Measurements from ENCODE around the gene ZNF398.
"Not testable (repeated sequence)": the region's sequence is repeated elsewhere in the genome, so short reads cannot be mapped to it uniquely, and the experiment has no call there.

Gene ZNF398

DNA sequence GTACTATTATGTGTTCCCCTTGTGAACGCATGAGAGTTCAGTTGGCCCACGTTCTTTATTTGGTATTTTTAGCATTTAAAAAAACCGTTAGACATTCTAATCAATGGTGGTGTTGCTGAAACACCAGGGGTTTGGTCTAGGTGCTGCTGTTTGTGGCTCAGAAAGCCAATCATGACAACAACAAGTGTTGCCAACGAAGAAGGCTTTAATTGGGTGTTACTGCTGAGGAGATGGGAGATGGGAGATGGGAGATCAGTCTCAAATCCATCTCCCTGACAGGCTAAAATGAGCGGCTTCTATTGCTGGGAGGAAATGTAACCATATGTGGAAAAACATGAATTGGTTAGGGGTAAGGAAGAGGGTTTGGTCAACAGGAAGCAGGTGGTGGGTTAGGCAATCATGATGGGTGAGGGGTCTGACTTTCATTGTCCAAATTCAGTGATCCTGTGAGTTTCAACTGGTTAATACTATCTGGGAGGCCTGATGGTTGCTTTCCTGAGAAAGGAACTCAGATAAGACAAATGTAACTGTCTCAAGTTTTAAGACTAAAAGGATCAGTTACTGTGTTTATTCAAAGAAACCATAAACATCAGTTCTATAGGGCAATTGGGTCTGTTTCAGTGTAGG lies 16.6 kb upstream of the ZNF398 start:
- H3K4me3 ChIP-seq (ENCODE audit: low read depth, low read length) = no peak overlapping the region
- no peak for TF ChIP-seq CTCF (IDR thresholded peaks at IDR 0.05; ENCODE audit: low read depth, low read length, missing control alignments)
- H3K27ac ChIP-seq = no peak overlapping the region
- in situ Hi-C loops (cut with HindIII; ENCODE audit: low pct_ligation_motif_present, low sequenced_read_pairs) = no loop called here
- no peaks in the 10 kb centered on the region for H3K27me3 ChIP-seq (replicated peaks)
- DNase-seq = no peak
- H3K36me3 ChIP-seq (replicated peaks) = peaks cover 19% of the 10 kb centered on the region

DNA sequence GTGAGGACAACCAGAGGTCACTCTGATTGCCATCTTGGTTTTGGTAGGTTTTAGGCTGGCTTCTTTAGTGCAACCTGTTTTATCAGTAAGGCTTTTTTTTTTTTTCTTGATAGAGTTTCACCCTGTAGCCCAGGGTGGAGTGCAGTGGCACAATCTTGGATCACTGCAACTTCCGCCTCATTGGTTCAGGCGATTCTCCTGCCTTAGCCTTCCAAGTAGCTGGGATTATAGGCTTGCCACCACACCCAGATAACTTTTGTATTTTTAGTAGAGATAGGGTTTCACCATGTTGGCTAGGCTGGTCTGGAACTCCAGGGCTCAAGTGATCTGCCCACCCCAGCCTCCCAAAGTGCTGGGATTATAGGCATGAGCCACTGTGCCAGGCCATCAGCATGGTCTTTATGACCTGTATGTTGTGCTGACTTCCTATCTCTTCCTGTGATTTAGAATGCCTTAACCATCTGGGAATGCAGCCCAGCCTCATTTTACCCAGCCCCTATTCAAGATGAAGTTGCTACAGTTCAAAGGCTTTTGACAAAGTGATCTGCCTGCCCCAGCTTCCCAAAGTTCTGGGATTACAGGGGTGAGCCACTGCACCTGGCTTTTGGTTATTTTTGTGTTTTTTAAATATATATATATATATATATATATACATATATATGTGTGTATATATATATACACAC lies 14.1 kb upstream of the ZNF398 start:
- DNase-seq = no peak
- in situ Hi-C loops (cut with HindIII; ENCODE audit: low pct_ligation_motif_present, low sequenced_read_pairs) = no loop called here
- Histone ChIP-seq H3K36me3 (replicated peaks) (peaks cover 19% of the 10 kb centered on the region), H3K27me3 (replicated peaks) (no peaks in the 10 kb centered on the region), H3K4me3 (ENCODE audit: low read depth, low read length) (no peak overlapping the region), H3K27ac (no peak overlapping the region)
- TF ChIP-seq CTCF (IDR thresholded peaks at IDR 0.05; ENCODE audit: low read depth, low read length, missing control alignments) = no peak

DNA sequence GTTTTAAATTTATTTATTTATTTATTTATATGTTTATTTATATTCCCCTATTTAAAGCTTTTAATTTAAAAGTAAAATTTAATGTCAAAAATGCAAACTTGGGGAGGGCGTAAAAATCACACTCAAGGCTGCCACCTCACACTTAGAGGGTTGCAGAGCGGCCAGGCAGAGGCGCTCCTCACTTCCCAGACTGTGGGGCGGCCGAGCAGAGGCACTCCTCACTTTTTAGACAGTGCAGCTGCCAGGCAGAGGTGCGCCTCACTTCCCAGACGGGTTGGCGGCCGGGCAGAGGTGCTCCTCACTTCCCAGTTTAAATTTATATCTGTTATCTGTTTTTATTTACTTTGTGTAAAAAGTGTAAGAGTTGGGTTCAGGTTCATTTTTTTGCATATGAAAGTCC lies 11.1 kb upstream of the ZNF398 start:
- in situ Hi-C loops (cut with HindIII; ENCODE audit: low pct_ligation_motif_present, low sequenced_read_pairs) = no loop called here
- no peak for DNase-seq
- H3K27ac ChIP-seq = no peak overlapping the region
- peaks cover 6% of the 10 kb centered on the region for H3K36me3 ChIP-seq (replicated peaks)
- H3K27me3 ChIP-seq (replicated peaks) = no peaks in the 10 kb centered on the region
- H3K4me3 ChIP-seq (ENCODE audit: low read depth, low read length) = no peak overlapping the region
- TF ChIP-seq CTCF (IDR thresholded peaks at IDR 0.05; ENCODE audit: low read depth, low read length, missing control alignments) = no peak

- TF ChIP-seq CTCF (IDR thresholded peaks at IDR 0.05; ENCODE audit: low read depth, low read length, missing control alignments) = no peak
- in situ Hi-C loops (cut with HindIII; ENCODE audit: low pct_ligation_motif_present, low sequenced_read_pairs) = no loop called here
- no peak for DNase-seq
- Histone ChIP-seq H3K36me3 (replicated peaks) (no peaks in the 10 kb centered on the region), H3K4me3 (ENCODE audit: low read depth, low read length) (no peak overlapping the region), H3K27me3 (replicated peaks) (no peaks in the 10 kb centered on the region), H3K27ac (no peak overlapping the region)
These were observed 6.4 kb upstream of the ZNF398 start for GRCh38 chr7:149140831-149141230.

DNA sequence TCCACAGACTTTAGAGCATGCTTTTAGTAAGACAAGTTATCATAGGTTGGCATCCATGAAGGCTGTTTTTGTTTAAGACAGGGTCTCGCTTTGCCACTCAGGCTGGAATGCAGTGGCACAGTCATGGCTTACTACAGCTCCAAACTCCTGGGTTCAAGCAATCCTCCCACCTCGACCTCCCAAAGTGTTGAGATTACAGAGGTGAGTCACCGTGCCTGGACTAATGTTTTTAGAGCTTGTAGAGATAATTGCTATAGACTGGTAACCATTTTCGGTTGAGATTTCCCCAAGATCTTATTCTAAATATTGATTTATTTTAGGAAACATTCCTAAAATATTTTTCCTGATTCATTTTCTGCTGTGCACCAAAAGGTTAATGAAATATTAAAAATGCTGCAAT lies 5.4 kb upstream of the ZNF398 start:
- Histone ChIP-seq H3K27me3 (replicated peaks) (no peaks in the 10 kb centered on the region), H3K27ac (no peak overlapping the region), H3K4me3 (ENCODE audit: low read depth, low read length) (no peak overlapping the region), H3K36me3 (replicated peaks) (no peaks in the 10 kb centered on the region)
- TF ChIP-seq CTCF (IDR thresholded peaks at IDR 0.05; ENCODE audit: low read depth, low read length, missing control alignments) = no peak
- in situ Hi-C loops (cut with HindIII; ENCODE audit: low pct_ligation_motif_present, low sequenced_read_pairs) = no loop called here
- DNase-seq = no peak

- H3K27ac ChIP-seq; in situ Hi-C loops (cut with HindIII; ENCODE audit: low pct_ligation_motif_present, low sequenced_read_pairs); H3K4me3 ChIP-seq (ENCODE audit: low read depth, low read length): not testable (repeated sequence)
These were observed 2.8 kb upstream of the ZNF398 start for GRCh38 chr7:149144436-149144922.

More at GRCh38 chr7:149144436-149144922, 2.8 kb upstream of the ZNF398 start:
- not testable (repeated sequence) for DNase-seq; H3K27me3 ChIP-seq (replicated peaks); H3K36me3 ChIP-seq (replicated peaks)
